ENCODE results near the gene PLXNA2. TPM values are rescaled to one million over a fixed set of nuclear protein-coding genes. Genes with fewer than 3 reads are reported as not detected.

PLXNA2 gene
- total and polyA plus RNA-seq, 2 donors (not counting 1 experiment from before 2014, with no cell fraction given), result 0.31 to 1.2 TPM

DNA sequence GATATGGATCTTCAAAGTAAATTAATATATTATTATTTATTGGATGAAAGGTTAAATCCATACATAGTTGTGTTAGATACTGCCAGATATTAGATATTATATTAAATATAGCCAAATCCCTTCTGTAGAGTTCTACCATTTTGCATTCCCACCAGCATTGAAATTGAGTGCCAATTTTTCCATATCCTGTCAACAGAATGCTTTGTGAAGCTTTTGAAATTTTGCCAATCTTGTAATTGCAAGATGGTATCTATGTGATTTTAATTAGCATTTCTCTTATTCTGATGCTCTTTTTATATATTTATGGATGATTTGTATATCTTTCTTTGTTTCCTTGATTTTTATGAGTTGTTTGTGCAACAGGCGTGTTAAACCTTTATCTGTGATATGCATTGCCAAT is 266.3 kb downstream of the PLXNA2 start:
- H3K4me1 ChIP-seq (ENCODE audit: control insufficient read depth in 2 of 2, insufficient read depth in 2 of 2, low read length in 2 of 2), result no peaks in the 10 kb centered on the region
- no peak overlapping the region for H3K27ac Mint-ChIP-seq
- H3K4me2 ChIP-seq (replicated peaks; ENCODE audit: low read depth, low read length, poor library complexity, severe bottlenecking), result no peak overlapping the region
- H3K4me3 ChIP-seq (ENCODE audit: control extremely low read depth in 1 of 5, extremely low read depth in 1 of 5, insufficient read depth in 1 of 5, low read depth in 2 of 5, low read length in 4 of 5), result no peak overlapping the region
- H3K9ac ChIP-seq (ENCODE audit: low read length), result no peak overlapping the region
- WGBS (ENCODE audit: insufficient coverage), result no CpG with 5 or more reads among the region's 1 CpG
- DNase-seq (no peak), ATAC-seq (ENCODE audit: low read depth) (no peak)
- no peak overlapping the region for H2AFZ ChIP-seq (ENCODE audit: insufficient read depth, low read depth, low read length, poor library complexity, severe bottlenecking)
- no peaks in the 10 kb centered on the region for H3K4me1 Mint-ChIP-seq
- intact Hi-C loops (cut with micrococcal nuclease), result no loop called here
- CTCF ChIA-PET, result no interaction called here
- H3K79me2 ChIP-seq (ENCODE audit: control insufficient read depth, insufficient read depth, low read length), result no peaks in the 10 kb centered on the region
- H3K9me3 Mint-ChIP-seq (ENCODE audit: insufficient read depth), result no peaks in the 10 kb centered on the region
- H3K36me3 ChIP-seq (replicated peaks in 1 of 2; ENCODE audit: control extremely low read depth in 1 of 2, control insufficient read depth in 1 of 2, extremely low read depth in 1 of 2, insufficient read depth in 2 of 2, low read length in 1 of 2), result no peaks in the 10 kb centered on the region
- no peaks in the 10 kb centered on the region for H4K20me1 ChIP-seq (ENCODE audit: control insufficient read depth, insufficient read depth, low read length, poor library complexity, severe bottlenecking)
- peaks cover 0 to 6% (median 3%) of the 10 kb centered on the region in 4 experiments for H3K27me3 ChIP-seq (replicated peaks in 1 of 4; ENCODE audit: control extremely low read depth in 1 of 4, control insufficient read depth in 3 of 4, insufficient read depth in 4 of 4, low read length in 3 of 4)
- POLR2A ChIA-PET, result interaction anchor here (0.6 kb wide), 1 partner anchor 154 kb away, joined by 4 read pairs; no protein-coding TSS in a partner anchor
- no peak overlapping the region for H3K4me3 Mint-ChIP-seq
- H3K27me3 Mint-ChIP-seq, result peaks cover 23% of the 10 kb centered on the region
- H3K9me3 ChIP-seq (ENCODE audit: control extremely low read depth in 1 of 3, control insufficient read depth in 2 of 3, insufficient read depth in 1 of 3, low read length in 2 of 3), result no peaks in the 10 kb centered on the region
- TF ChIP-seq, protein P1, sequence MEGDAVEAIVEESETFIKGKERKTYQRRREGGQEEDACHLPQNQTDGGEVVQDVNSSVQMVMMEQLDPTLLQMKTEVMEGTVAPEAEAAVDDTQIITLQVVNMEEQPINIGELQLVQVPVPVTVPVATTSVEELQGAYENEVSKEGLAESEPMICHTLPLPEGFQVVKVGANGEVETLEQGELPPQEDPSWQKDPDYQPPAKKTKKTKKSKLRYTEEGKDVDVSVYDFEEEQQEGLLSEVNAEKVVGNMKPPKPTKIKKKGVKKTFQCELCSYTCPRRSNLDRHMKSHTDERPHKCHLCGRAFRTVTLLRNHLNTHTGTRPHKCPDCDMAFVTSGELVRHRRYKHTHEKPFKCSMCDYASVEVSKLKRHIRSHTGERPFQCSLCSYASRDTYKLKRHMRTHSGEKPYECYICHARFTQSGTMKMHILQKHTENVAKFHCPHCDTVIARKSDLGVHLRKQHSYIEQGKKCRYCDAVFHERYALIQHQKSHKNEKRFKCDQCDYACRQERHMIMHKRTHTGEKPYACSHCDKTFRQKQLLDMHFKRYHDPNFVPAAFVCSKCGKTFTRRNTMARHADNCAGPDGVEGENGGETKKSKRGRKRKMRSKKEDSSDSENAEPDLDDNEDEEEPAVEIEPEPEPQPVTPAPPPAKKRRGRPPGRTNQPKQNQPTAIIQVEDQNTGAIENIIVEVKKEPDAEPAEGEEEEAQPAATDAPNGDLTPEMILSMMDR (IDR thresholded peaks at IDR 0.05), result no peak
- TF ChIP-seq EZH2 (IDR thresholded peaks at IDR 0.05; ENCODE audit: borderline replicate concordance, insufficient read depth, low read depth, low read length, poor library complexity, severe bottlenecking), result no peak
- no peak overlapping the region for H3K27ac ChIP-seq (ENCODE audit: low read length in 2 of 2)

GRCh38 chr1:207973898-207974568 is 270.2 kb downstream of the PLXNA2 start:
- H3K27ac Mint-ChIP-seq, result no peak overlapping the region
- Histone ChIP-seq H2AFZ (ENCODE audit: insufficient read depth, low read depth, low read length, poor library complexity, severe bottlenecking) (peak overlapping the region; percentile 17), H3K79me2 (ENCODE audit: control insufficient read depth, insufficient read depth, low read length) (no peaks in the 10 kb centered on the region), H3K27ac (ENCODE audit: low read length in 2 of 2) (no peak overlapping the region), H3K4me2 (replicated peaks; ENCODE audit: low read depth, low read length, poor library complexity, severe bottlenecking) (no peak overlapping the region), H3K9ac (ENCODE audit: low read length) (no peak overlapping the region), H4K20me1 (ENCODE audit: control insufficient read depth, insufficient read depth, low read length, poor library complexity, severe bottlenecking) (no peaks in the 10 kb centered on the region), H3K9me3 (ENCODE audit: control extremely low read depth in 1 of 3, control insufficient read depth in 2 of 3, insufficient read depth in 1 of 3, low read length in 2 of 3) (no peaks in the 10 kb centered on the region), H3K36me3 (replicated peaks in 1 of 2; ENCODE audit: control extremely low read depth in 1 of 2, control insufficient read depth in 1 of 2, extremely low read depth in 1 of 2, insufficient read depth in 2 of 2, low read length in 1 of 2) (no peaks in the 10 kb centered on the region), H3K4me3 (ENCODE audit: control extremely low read depth in 1 of 5, extremely low read depth in 1 of 5, insufficient read depth in 1 of 5, low read depth in 2 of 5, low read length in 4 of 5) (no peak overlapping the region), H3K27me3 (replicated peaks in 1 of 4; ENCODE audit: control extremely low read depth in 1 of 4, control insufficient read depth in 3 of 4, insufficient read depth in 4 of 4, low read length in 3 of 4) (peaks cover 0 to 9% (median 0%) of the 10 kb centered on the region in 4 experiments), H3K4me1 (ENCODE audit: control insufficient read depth in 2 of 2, insufficient read depth in 2 of 2, low read length in 2 of 2) (no peaks in the 10 kb centered on the region)
- H3K9me3 Mint-ChIP-seq (ENCODE audit: insufficient read depth), result no peaks in the 10 kb centered on the region
- H3K27me3 Mint-ChIP-seq, result peaks cover 26% of the 10 kb centered on the region
- no peak overlapping the region for H3K4me3 Mint-ChIP-seq
- intact Hi-C loops (cut with micrococcal nuclease), result no loop called here
- CTCF ChIA-PET, result interaction anchor here (1.2 to 1.3 kb wide), 2 partner anchors 10 to 89 kb away, joined by 5 to 6 read pairs; no protein-coding TSS in a partner anchor
- POLR2A ChIA-PET, result no interaction called here
- no peak for DNase-seq
- H3K4me1 Mint-ChIP-seq, result no peaks in the 10 kb centered on the region
- no CpG with 5 or more reads among the region's 5 CpGs for WGBS (ENCODE audit: insufficient coverage)
- TF ChIP-seq, protein P1 (IDR thresholded peaks at IDR 0.05), result no peak
- no peak for TF ChIP-seq EZH2 (IDR thresholded peaks at IDR 0.05; ENCODE audit: borderline replicate concordance, insufficient read depth, low read depth, low read length, poor library complexity, severe bottlenecking)
- ATAC-seq (ENCODE audit: low read depth), result no peak
